Measurements from ENCODE around the gene ZBTB7C. TPM values are rescaled to one million over a fixed set of nuclear protein-coding genes. Genes with fewer than 3 reads are reported as not detected.

ZBTB7C gene
- total RNA-seq, 1 experiment from 2014 or later = 0.33 TPM

- no peak overlapping the region for H2BK12ac ChIP-seq (ENCODE audit: insufficient read length, low read depth, low read length)
- Mint-ChIP-seq H3K36me3 (ENCODE audit: insufficient read depth in 1 of 3, low read depth in 3 of 3) (no peaks in the 10 kb centered on the region), H3K9me3 (no peaks in the 10 kb centered on the region), H3K4me3 (no peak overlapping the region), H3K4me1 (peaks cover 13 to 14% of the 10 kb centered on the region in 2 experiments), H3K27me3 (ENCODE audit: low read depth) (no peaks in the 10 kb centered on the region; the same call in 1 of the 2 replicates), H3K27ac (no peak overlapping the region)
- no peak overlapping the region; the same call in 1 of the 2 replicates for H3K14ac ChIP-seq (ENCODE audit: insufficient read depth, low read length)
- no peaks in the 10 kb centered on the region for H3K79me1 ChIP-seq (ENCODE audit: insufficient read depth, low read depth, low read length, poor library complexity, severe bottlenecking)
- H3K4me1 ChIP-seq (ENCODE audit: insufficient read depth, low read length) = no peaks in the 10 kb centered on the region
- H4K8ac ChIP-seq (replicated peaks; ENCODE audit: insufficient read length, low read depth, low read length) = no peak overlapping the region
- H2AK5ac ChIP-seq (ENCODE audit: insufficient read length, low read length) = no peak overlapping the region
- H3K23me2 ChIP-seq (ENCODE audit: insufficient read length, low read depth, low read length, poor library complexity, severe bottlenecking) = no peaks in the 10 kb centered on the region
- no peak overlapping the region for H3K23ac ChIP-seq (ENCODE audit: insufficient read length, low read depth, low read length)
- no peak for TF ChIP-seq CTCF (conservative IDR thresholded peaks at IDR 0.05)
- H2BK15ac ChIP-seq (ENCODE audit: low read depth, low read length) = no peak overlapping the region
- H2AFZ ChIP-seq (ENCODE audit: low read length) = no peak overlapping the region
- H4K5ac ChIP-seq (ENCODE audit: insufficient read length, low read depth, low read length) = no peak overlapping the region
- H2BK120ac ChIP-seq (ENCODE audit: low read depth, low read length, poor library complexity, severe bottlenecking) = no peak overlapping the region
- no peak overlapping the region for H3K56ac ChIP-seq (ENCODE audit: insufficient read length, low read depth, low read length)
- no peaks in the 10 kb centered on the region for H3K27me3 ChIP-seq (ENCODE audit: insufficient read depth, low read length)
- H4K91ac ChIP-seq (ENCODE audit: insufficient read length, low read depth, low read length) = no peak overlapping the region
- WGBS (ENCODE audit: extremely low coverage, insufficient read length, low lambda C conversion rate) = no CpG with 5 or more reads among the region's 9 CpGs
- H2BK20ac ChIP-seq (ENCODE audit: low read depth, low read length, poor library complexity, severe bottlenecking) = no peak overlapping the region
- DNase-seq = no peak
- no peak overlapping the region for H3K9ac ChIP-seq (ENCODE audit: extremely low read depth, insufficient read length, low read length)
- no peak overlapping the region for H3K4ac ChIP-seq (ENCODE audit: low read depth, low read length)
- H3K4me2 ChIP-seq (ENCODE audit: insufficient read depth, insufficient read length, low read length) = no peak overlapping the region
- no peak overlapping the region for H2BK5ac ChIP-seq (ENCODE audit: insufficient read length, low read length)
- H3K79me2 ChIP-seq (ENCODE audit: insufficient read depth, low read length) = no peaks in the 10 kb centered on the region
- no peak overlapping the region for H3K18ac ChIP-seq (ENCODE audit: insufficient read length, low read depth, low read length)
- H3K9me3 ChIP-seq (ENCODE audit: control insufficient read depth, low read depth, low read length) = no peaks in the 10 kb centered on the region
- no peak overlapping the region for H3K27ac ChIP-seq (ENCODE audit: insufficient read length, low read depth, low read length)
- no peak overlapping the region for H3T11ph ChIP-seq (ENCODE audit: low read length)
- H4K20me1 ChIP-seq (ENCODE audit: control insufficient read depth, insufficient read depth, insufficient read length) = no peaks in the 10 kb centered on the region
Observed at GRCh38 chr18:48033790-48034650, 375.2 kb downstream of the ZBTB7C start.

Measured in H9 (cell line).